ENCODE results near the gene BRDT. TPM values are rescaled to one million over a fixed set of nuclear protein-coding genes. Genes with fewer than 3 reads are reported as not detected.

Gene BRDT
- total and polyA plus RNA-seq, 2 donors (not counting 3 experiments of a cell fraction or from before 2014, with no cell fraction given) = not detected

GRCh38 chr1:91944087-91944486 is 5.1 kb upstream of the BRDT start:
- Histone ChIP-seq H3K4me1 (ENCODE audit: control insufficient read depth, extremely low read depth, insufficient read depth, low read length) (peaks cover 3% of the 10 kb centered on the region), H3K36me3 (ENCODE audit: control insufficient read depth in 2 of 2, extremely low read depth in 1 of 2, insufficient read depth in 2 of 2, low read length in 2 of 2) (no peaks in the 10 kb centered on the region), H3K79me2 (ENCODE audit: control insufficient read depth, insufficient read depth, low read length) (no peaks in the 10 kb centered on the region), H3K27ac (ENCODE audit: insufficient read depth, low read depth, low read length) (no peak overlapping the region), H3K4me2 (ENCODE audit: insufficient read depth, low read length) (no peak overlapping the region), H3K9ac (replicated peaks; ENCODE audit: extremely low read depth, insufficient read depth, low read length) (no peak overlapping the region), H3K27me3 (ENCODE audit: control insufficient read depth in 2 of 2, insufficient read depth in 2 of 2, low read length in 2 of 2) (no peaks in the 10 kb centered on the region), H3K4me3 (replicated peaks in 1 of 3; ENCODE audit: insufficient read depth in 1 of 3, low read depth in 1 of 3, low read length in 3 of 3) (no peak overlapping the region), H3K9me3 (replicated peaks; ENCODE audit: control insufficient read depth, insufficient read depth, low read length) (no peaks in the 10 kb centered on the region), H4K20me1 (replicated peaks; ENCODE audit: control insufficient read depth, extremely low read depth, insufficient read depth, low read length) (no peaks in the 10 kb centered on the region), H3K9me1 (replicated peaks; ENCODE audit: control insufficient read depth, extremely low read depth, insufficient read depth, low read length) (no peaks in the 10 kb centered on the region), H2AFZ (ENCODE audit: low read depth, low read length) (no peak overlapping the region)
- TF ChIP-seq MAX (IDR thresholded peaks at IDR 0.05; ENCODE audit: insufficient read depth, insufficient read length) = no peak
- TF ChIP-seq JUN (IDR thresholded peaks at IDR 0.05; ENCODE audit: borderline replicate concordance, insufficient read depth, insufficient read length, low read depth) = no peak
- no peak for TF ChIP-seq CTCF (IDR thresholded peaks at IDR 0.05; ENCODE audit: extremely low read depth in 1 of 2, insufficient read depth in 1 of 2, low read depth in 1 of 2, low read length in 2 of 2)
- no peak for TF ChIP-seq GATA2 (IDR thresholded peaks at IDR 0.05; ENCODE audit: insufficient read depth, insufficient read length, low read depth, low read length)
- no peak for TF ChIP-seq POLR2AphosphoS5 (IDR thresholded peaks at IDR 0.05; ENCODE audit: insufficient read depth, low read depth, low read length)
- TF ChIP-seq MYC (IDR thresholded peaks at IDR 0.05; ENCODE audit: low read depth, low read length) = no peak
- TF ChIP-seq POLR2A (IDR thresholded peaks at IDR 0.05; ENCODE audit: low read depth, low read length) = no peak
- no peak for TF ChIP-seq FOS (IDR thresholded peaks at IDR 0.05; ENCODE audit: borderline replicate concordance, insufficient read depth, low read length)
- TF ChIP-seq EZH2 (IDR thresholded peaks at IDR 0.05; ENCODE audit: borderline replicate concordance, low read depth, low read length, severe bottlenecking) = no peak
- DNase-seq (ENCODE audit: low read depth, low spot score) (no peak), FAIRE-seq (no peak)
- dilution Hi-C loops (cut with MboI; ENCODE audit: extremely low pct_ligation_motif_present, low sequenced_read_pairs) (no loop called here), intact Hi-C loops (cut with micrococcal nuclease) (no loop called here)
- POLR2A ChIA-PET = no interaction called here
- CTCF ChIA-PET = interaction anchor here (1.0 to 1.2 kb wide), 2 partner anchors 53 to 432 kb away, joined by 3 read pairs; no protein-coding TSS in a partner anchor
- no TSS peak for BruUV-seq (replicated peaks)

Data from endothelial cell of umbilical vein (primary cell).